ENCODE data around the gene TAF13. TPM values are rescaled to one million over a fixed set of nuclear protein-coding genes. Genes with fewer than 3 reads are reported as not detected.

Gene TAF13
- total RNA-seq, 1 experiment from 2014 or later = 27.3 TPM

GRCh38 chr1:109099938-109100773, 24.4 kb upstream of the TAF13 start:
- H2AFZ ChIP-seq (ENCODE audit: low read depth, low read length, poor library complexity, severe bottlenecking) = peak overlapping the region; percentile 59
- RAD21 ChIA-PET (ENCODE audit: low non-redundant PET in 1 of 2, low total read pairs in 2 of 2, uncharacterized antibody in 2 of 2, unreplicated experiment in 2 of 2) = interaction anchor here (0.7 to 1.1 kb wide), 3 partner anchors 10 to 156 kb away, joined by 3 read pairs; partner anchors contain the start of gene TAF13 (in 1 of the 2)
- TSS peak; percentile 82 for BruUV-seq (replicated peaks)
- TF ChIP-seq ZNF274 (IDR thresholded peaks at IDR 0.05; ENCODE audit: low read depth, low read length) (no peak), SP1 (IDR thresholded peaks at IDR 0.05; ENCODE audit: low read depth) (peak; percentile 87), ZFX (IDR thresholded peaks at IDR 0.05) (peak; percentile 71; the same call in 1 of the 2 replicates), EGR1 (IDR thresholded peaks at IDR 0.05; ENCODE audit: low read depth) (peak; percentile 94), POLR2A (IDR thresholded peaks at IDR 0.05; ENCODE audit: borderline replicate concordance, extremely low read depth, insufficient read depth, insufficient read length) (peak; percentile 99), ELF1 (IDR thresholded peaks at IDR 0.05; ENCODE audit: borderline replicate concordance, low read depth) (peak; percentile 89), MAX (IDR thresholded peaks at IDR 0.05) (peak; percentile 98), ZBTB33 (IDR thresholded peaks at IDR 0.05; ENCODE audit: extremely low read depth, insufficient replicate concordance, low read length) (peak; percentile 81), CTCF (IDR thresholded peaks at IDR 0.05 in 2 of 3, conservative IDR thresholded peaks at IDR 0.05 in 1 of 3; ENCODE audit: borderline replicate concordance in 1 of 3, insufficient read depth in 1 of 3, low read depth in 2 of 3, low read length in 2 of 3) (peak; percentile 70 to 85 (median 79)), YY1 (IDR thresholded peaks at IDR 0.05; ENCODE audit: extremely low read depth, insufficient replicate concordance, low read depth, low read length) (peak; percentile 77), REST (IDR thresholded peaks at IDR 0.05; ENCODE audit: low read depth) (no peak), EZH2phosphoT487 (IDR thresholded peaks at IDR 0.05; ENCODE audit: borderline replicate concordance) (no peak), POLR2AphosphoS5 (IDR thresholded peaks at IDR 0.05; ENCODE audit: low read depth, low read length) (peak; percentile 100), JUND (IDR thresholded peaks at IDR 0.05) (peak; percentile 74), EZH2 (IDR thresholded peaks at IDR 0.05) (no peak), TCF7L2 (IDR thresholded peaks at IDR 0.05; ENCODE audit: borderline replicate concordance, extremely low read depth, insufficient read depth, insufficient read length) (peak; percentile 79), SIN3A (IDR thresholded peaks at IDR 0.05; ENCODE audit: low read depth) (peak; percentile 99)

More at GRCh38 chr1:109099938-109100773, 24.4 kb upstream of the TAF13 start:
- DNase-seq (ENCODE audit: low read depth, low spot score) = peak; percentile 97
- Histone ChIP-seq H3K4me2 (ENCODE audit: low read length) (peak overlapping the region; percentile 88), H3K27me3 (ENCODE audit: insufficient read depth, low read length) (no peaks in the 10 kb centered on the region), H3K27ac (ENCODE audit: low read depth, low read length) (peak overlapping the region; percentile 94), H3K9me3 (ENCODE audit: control insufficient read depth in 1 of 2, insufficient read depth in 1 of 2, low read depth in 1 of 2, low read length in 2 of 2) (no peaks in the 10 kb centered on the region), H3K4me3 (replicated peaks in 1 of 2; ENCODE audit: low read depth in 1 of 2, low read length in 2 of 2) (peak overlapping the region; percentile 91 to 95), H3K36me3 (ENCODE audit: control insufficient read depth in 1 of 2, insufficient read depth in 2 of 2, low read length in 2 of 2) (peaks cover 0 to 3% of the 10 kb centered on the region in 2 experiments; a peak in 2 of 4 replicates), H3K9ac (ENCODE audit: low read length) (peak overlapping the region; percentile 99), H3K79me2 (ENCODE audit: insufficient read depth, low read length) (peaks cover 22% of the 10 kb centered on the region), H3K4me1 (ENCODE audit: control insufficient read depth in 1 of 2, insufficient read depth in 2 of 2, low read length in 2 of 2) (peaks cover 0 to 10% of the 10 kb centered on the region in 2 experiments; a peak in 2 of 4 replicates), H3K9me2 (ENCODE audit: insufficient read depth) (no peaks in the 10 kb centered on the region), H4K20me1 (ENCODE audit: insufficient read depth) (no peaks in the 10 kb centered on the region)
- intact Hi-C loops (cut with micrococcal nuclease) = loop anchor here (1.0 to 2.0 kb wide), 2 partner anchors 24 to 163 kb away; partner anchors contain the start of gene TAF13
- ATAC-seq = peak; percentile 90
- ChIA-PET CTCF (interaction anchor here (0.6 to 2.1 kb wide), 19 partner anchors 9 to 294 kb away, joined by 3 to 21 read pairs (median 4); partner anchors contain the start of genes TAF13, TMEM167B and WDR47), POLR2A (interaction anchor here (0.6 to 2.4 kb wide), 20 partner anchors 8 to 272 kb away, joined by 3 to 21 read pairs (median 5); partner anchors contain the start of genes SARS1, TAF13, TMEM167B and WDR47)
